Left cardiac atrium (tissue), 4 donors: ENCODE measurements around the gene NARF. TPM values are rescaled to one million over a fixed set of nuclear protein-coding genes. Genes with fewer than 3 reads are reported as not detected.
"Not testable (repeated sequence)": the region's sequence is repeated elsewhere in the genome, so short reads cannot be mapped to it uniquely, and the experiment has no call there.

Experiments
- ATAC-seq, 2 donors: fragments of 200-7000 bp; cut with Tn5 transposase; one replicate each; pipeline ENCODE4 v1.9.1; 2020; ENCODE audit warnings: mild to moderate bottlenecking in 2 of 2, moderate library complexity in 2 of 2
- DNase-seq: peaks from one replicate; pipeline ENCODE4 v3.0.0-alpha.2; 2020
- intact Hi-C, 2 donors: fragments of 100-400 bp; cut with DNase I; formaldehyde crosslinking; loops; one replicate each; pipeline versions ENCODE4 v1.14.1 to v1.15.1; 2022 to 2023
- total RNA-seq, 2 donors: library from RNA; stranded (reverse); fragmentation: NEBNext Ultra II Directional; extraction: Animal tissue kit (Norgen Biotek cat#: 25700); gene quantifications; one replicate each; pipeline ENCODE4 v1.2.1, GENCODE V29; 2021
- donor health status: DM: no; HTN: yes; CAD: no.
- donor health status: DM: no; HTN: yes; CAD: no; lungs with severe emphysema.
- donor health status: DM: yes; HTN: yes; CAD: no.
- donor health status: Dilated cardiomyopathy.

NARF gene
- total RNA-seq, 2 donors from 2014 or later = 63.7 to 65.9 TPM

GRCh38 chr17:82513864-82514263 is 55.3 kb downstream of the NARF start:
- DNase-seq, ATAC-seq, intact Hi-C loops: not testable (repeated sequence)

GRCh38 chr17:82517230-82517865 is 58.8 kb downstream of the NARF start:
- intact Hi-C loops = no loop called here
- no peak for ATAC-seq

GRCh38 chr17:82518826-82519810 is 60.6 kb downstream of the NARF start, which contains the start of gene FOXK2:
TSS of gene FOXK2 (plus strand) at chr17:82519732. CDS start at chr17:82519889, 157 bp downstream.
- intact Hi-C loops = no loop called here
- DNase-seq (peak; percentile 93), ATAC-seq (peak; percentile 99)

More at GRCh38 chr17:82517230-82517865, 58.8 kb downstream of the NARF start:
- no peak for DNase-seq

GRCh38 chr17:82519971-82520903 is 61.7 kb downstream of the NARF start:
- intact Hi-C loops = no loop called here
- DNase-seq (no peak), ATAC-seq (peak in 1 of 2 donors; percentile 4)

GRCh38 chr17:82524540-82524939 is 66.0 kb downstream of the NARF start:
- intact Hi-C loops = no loop called here
- no peak for DNase-seq
- ATAC-seq = no peak

- no peak for ATAC-seq
- intact Hi-C loops = no loop called here
- DNase-seq = no peak
Observed at GRCh38 chr17:82525712-82526111, 67.2 kb downstream of the NARF start.

GRCh38 chr17:82527898-82528297 is 69.4 kb downstream of the NARF start:
- intact Hi-C loops = no loop called here
- no peak for ATAC-seq
- DNase-seq = no peak

- DNase-seq (peak; percentile 67), ATAC-seq (peak; percentile 90 to 92)
- intact Hi-C loops = no loop called here
Observed at GRCh38 chr17:82528484-82529265, 70.1 kb downstream of the NARF start.

GRCh38 chr17:82529914-82530300 is 71.4 kb downstream of the NARF start:
- ATAC-seq (no peak), DNase-seq (no peak)
- intact Hi-C loops = no loop called here

- intact Hi-C loops = no loop called here
- no peak for DNase-seq
- no peak for ATAC-seq
Observed at GRCh38 chr17:82531431-82531881, 72.9 kb downstream of the NARF start.

GRCh38 chr17:82534401-82534812 is 75.9 kb downstream of the NARF start:
- DNase-seq (no peak), ATAC-seq (peak in 1 of 2 donors; percentile 25)
- intact Hi-C loops = no loop called here

- intact Hi-C loops = no loop called here
- peak; percentile 68 for DNase-seq
- ATAC-seq = peak; percentile 64 to 67
Observed at GRCh38 chr17:82536512-82537201, 78.1 kb downstream of the NARF start.

GRCh38 chr17:82537228-82537627 is 78.7 kb downstream of the NARF start:
- intact Hi-C loops, ATAC-seq, DNase-seq: not testable (repeated sequence)

- intact Hi-C loops, DNase-seq, ATAC-seq: not testable (repeated sequence)
Observed at GRCh38 chr17:82539076-82539475, 80.5 kb downstream of the NARF start.
